HG03460 (cell line): Measurements from ENCODE around the gene GFRA1.

ENCODE experiments used
- ATAC-seq: cut with Tn5 transposase; IDR thresholded peaks from one replicate; pipeline ENCODE4 v1.9.1; 2021; ENCODE audit not compliant: unreplicated experiment

Gene GFRA1

DNA sequence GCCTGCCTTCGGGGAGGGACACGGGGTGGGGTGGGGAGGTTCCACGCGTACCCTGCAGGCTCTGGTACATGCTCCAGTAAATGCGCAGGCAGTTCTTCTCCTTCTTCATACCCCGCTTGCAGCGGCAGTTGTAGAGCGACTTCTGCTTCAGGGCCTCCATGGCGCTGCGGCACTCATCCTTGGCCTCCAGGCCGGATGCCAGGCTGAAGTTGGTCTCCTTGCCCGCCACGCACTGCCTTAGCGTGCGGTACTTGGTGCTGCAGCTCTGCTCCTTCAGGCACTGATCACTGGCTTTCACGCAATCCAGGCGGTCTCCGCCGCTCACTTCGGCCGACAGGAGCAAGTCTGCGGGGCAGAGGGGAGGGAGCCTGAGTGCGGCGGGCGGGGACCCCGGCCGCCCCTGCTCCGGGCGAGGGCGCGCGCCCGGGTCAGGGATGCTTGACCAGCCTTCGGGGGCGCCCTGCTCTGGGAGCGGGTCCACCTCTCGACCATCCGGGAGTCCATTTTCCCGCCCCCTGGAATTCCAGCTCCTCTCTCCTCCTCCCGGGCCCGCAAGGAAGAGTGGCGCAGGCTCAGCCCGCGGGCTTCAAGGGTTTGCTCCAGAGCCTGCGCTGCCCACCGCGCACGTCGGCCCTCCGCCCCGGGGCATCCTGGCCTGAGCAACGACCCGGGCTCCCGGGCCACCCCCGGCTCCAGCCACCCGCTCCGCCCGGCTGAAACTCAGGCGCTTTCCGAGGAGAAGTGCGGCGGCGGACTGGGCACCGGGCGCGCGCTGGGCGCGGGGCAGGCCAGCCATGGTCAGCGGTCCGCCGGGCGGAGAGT, 2.0 kb downstream of the GFRA1 start:
- no peak for ATAC-seq

DNA sequence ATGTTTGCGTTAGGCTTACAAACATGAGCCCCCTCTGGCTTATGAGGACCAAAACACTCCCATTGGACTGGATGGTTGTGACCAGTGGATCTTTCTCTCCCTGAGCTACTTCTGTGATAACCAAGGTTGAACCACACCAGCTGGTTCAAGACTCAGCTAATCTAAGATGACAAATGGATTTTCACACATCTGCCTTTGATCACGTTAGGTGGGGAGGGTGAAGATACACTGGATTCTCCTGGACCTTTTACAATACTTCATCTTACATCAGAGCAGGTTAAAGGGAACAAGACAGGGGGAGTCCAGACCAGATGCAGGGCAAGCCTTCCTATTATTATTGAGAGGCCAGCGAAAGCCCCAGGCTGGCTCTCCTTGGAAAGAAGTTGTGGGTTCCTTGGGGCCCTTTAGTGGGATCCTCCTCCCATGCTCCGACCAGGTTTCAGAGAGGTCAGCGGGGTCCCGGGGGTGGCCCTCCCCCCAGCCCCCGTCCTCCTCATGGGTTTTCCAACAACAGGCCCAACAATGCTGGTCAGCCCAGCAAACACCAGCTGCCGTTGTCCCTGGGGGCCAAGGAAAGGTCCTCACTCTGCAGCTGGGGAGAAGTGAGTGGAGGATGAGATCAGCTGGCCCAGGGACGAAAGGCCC, 2.8 kb downstream of the GFRA1 start:
- no peak for ATAC-seq

DNA sequence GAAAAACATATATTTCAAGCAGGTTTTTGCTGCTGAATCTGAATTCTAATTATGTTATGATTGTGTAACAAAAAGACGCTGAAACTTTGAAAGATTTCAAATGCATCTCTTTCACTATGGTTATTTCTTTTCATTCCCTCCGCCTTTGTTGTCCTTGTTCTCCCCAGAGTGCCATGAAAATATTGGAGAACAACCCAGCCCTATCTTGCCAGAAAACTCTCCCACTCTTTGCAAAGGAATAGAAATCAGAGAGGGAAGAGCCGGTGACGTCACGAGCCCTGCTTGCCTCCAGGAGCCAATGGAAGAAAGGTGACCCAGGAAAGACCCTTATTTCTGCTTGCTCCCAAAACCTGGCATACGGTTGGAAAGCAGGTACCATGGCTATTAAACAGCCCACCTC, 3.4 kb downstream of the GFRA1 start:
- ATAC-seq, result no peak

DNA sequence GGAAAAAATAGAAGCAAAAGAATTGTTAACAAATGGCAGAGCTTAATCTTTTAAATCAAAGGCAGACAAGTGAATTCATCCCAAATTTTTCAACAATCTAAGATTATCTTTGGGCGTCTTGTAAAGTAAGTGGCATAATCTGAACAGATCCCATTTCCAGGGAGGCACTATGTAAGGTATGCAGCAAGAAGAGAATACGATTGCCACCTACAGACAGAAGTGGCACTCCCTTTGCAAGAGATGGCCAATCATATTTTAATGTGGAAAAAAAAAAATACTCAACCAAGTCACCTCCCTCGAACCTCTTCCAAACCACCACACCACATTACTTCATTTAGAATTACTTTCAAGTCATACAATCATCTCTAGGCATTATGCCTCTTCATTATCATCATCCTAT, 4.0 kb downstream of the GFRA1 start:
- ATAC-seq, result no peak

DNA sequence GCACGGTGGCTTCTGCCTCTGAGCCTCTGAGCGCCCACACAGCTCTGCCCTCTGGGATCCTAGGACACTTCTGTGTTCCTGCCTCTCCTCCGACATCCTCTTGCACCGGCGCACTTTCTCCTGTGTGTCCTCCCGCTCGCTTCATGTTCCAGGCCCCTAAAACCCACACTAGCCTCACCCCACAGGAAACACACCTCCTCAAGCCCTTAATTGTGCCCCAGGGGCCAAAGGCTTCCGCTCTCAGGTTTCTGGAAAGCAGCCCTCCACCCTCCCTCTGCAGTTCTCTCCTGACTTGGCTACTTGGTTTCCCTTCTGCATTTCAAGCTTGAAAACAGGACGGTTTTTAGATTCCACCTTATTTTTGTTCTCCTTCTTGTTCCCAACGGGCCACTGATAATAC, 7.3 kb downstream of the GFRA1 start:
- ATAC-seq, result no peak

DNA sequence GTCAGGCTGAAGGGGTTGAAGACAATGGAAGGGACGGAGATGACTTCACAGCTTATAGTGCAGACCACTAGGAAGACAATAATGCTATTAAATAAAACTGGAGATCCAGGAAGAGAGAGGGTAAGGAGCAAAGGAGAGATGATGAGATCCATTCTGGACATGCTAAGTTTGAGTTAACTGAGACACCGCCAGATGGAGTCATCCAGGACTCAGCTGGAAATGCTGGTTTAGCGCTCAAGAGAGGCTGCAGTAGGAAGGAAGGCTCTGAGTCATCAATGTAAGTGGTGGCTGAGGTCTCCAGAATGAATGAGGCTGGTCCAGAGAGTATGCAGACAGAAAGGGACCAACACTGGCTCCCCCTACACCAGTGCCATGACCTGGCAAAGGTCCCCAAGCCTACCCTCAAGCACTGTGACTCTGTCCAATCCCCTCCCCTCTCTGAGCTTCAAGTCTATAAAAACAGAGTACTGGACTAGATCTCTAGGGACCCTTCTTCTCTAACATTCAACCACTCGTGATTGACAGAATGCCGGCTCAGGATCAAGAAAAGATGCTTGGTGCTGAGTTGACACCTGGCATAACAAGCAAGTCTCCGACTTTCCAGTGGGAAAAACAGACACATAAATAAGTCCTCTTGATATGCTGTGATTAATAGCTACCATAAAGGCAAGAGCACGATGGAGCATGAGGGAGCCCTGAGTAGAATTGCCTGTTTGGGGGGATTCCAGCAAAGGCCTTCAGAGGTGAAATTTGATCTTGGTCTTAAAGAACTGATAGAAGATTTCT, 8.9 kb downstream of the GFRA1 start:
- no peak for ATAC-seq

DNA sequence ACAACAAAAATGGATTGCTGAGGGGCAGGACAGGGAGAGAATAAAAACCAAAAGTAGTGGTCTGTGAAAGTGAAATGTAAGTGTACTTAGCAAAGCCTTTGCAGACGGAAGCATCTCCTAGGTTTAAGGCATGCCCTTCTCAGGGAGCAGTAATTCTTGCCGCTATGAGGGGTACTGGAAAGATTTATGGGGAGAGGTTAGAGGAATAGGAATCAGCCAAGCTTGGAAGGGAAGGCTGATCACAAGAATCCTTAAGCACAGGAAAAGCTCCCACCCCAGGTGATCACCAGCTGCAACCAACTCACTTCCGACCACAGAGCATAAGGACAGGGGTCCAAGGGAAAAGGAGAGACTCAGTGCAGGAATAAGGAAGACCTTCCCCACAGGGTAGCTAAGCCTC, 10.3 kb downstream of the GFRA1 start:
- no peak for ATAC-seq

DNA sequence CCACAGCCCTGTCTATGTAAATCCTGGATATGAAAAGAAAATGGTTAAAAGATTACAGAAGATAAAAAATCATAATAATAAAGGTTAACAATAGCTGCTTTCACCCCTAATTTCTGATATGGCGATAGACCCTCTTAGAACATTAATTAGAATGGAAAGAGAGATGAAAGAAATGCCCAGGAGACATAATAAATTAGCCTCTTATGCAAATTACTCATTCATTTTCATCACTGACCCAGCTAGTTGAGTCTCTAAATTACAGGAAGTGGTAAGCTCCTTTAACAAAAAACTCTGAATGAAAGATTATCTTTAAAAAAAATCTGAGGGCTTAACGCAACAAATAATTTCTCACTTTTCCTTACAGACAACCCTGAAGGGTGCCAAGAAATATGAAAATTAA, 12.4 kb downstream of the GFRA1 start:
- ATAC-seq, result no peak

DNA sequence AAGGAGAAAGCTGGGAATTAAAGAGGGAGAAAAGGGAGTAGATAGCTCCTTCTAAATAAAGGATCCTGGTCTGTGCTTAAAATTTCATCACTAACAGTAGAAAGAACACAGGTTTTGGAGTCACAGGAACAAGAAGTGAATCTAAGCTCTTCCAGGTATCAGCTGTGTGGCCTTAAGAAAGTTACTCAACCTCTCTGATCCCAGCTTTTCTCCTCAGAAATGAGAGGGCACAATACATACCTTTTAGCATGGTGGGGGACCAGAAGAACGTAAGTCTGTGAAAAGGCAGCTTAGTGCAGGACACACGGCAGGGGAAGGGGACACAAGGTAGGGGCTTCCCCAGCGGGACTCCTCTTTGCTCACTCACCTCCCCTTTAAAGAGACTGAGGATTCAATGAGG, 13.4 kb downstream of the GFRA1 start:
- no peak for ATAC-seq

DNA sequence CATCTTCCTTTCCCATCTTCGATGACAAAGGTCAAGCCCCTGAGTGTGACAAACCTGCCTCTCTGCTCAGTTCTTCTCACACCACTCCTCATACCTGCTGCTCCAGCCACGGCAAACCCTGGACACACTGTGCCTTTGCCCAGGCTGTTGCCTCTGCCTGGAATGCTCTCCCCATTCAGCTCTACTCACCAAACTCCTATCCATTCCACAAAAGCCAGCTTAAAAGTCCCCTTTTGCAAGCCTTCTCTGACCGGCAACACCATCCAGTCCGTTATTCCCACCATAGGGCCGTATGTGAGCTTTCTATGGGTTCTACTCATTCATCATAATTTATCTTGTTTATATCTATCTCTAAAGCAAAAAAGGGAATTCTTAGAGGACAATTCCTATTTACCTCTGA, 15.2 kb downstream of the GFRA1 start:
- ATAC-seq, result no peak

DNA sequence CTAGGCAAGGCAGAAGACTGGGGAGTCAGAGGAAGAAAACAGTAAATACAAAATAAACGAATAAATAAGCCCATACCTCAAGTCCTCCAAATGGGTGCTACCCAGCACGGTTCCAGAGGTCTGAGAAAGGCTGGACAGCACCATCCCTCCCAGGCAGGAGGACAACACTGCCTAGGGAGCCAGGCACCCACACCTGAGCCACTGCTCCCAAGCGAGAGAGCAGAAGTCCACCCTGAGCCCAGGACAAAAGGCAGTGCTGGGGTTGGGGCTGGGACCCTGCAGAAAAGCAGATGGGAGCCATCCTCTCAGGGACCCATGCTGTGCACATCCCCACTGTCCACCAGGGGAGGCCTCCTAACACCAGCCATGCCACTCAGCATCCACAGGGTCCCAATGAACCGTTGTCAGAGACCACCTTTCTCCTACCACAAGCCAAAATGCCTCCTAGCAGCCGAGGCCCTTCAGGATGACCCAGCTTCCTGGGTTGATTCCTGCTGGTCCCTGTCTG, 16.2 kb downstream of the GFRA1 start:
- no peak for ATAC-seq

DNA sequence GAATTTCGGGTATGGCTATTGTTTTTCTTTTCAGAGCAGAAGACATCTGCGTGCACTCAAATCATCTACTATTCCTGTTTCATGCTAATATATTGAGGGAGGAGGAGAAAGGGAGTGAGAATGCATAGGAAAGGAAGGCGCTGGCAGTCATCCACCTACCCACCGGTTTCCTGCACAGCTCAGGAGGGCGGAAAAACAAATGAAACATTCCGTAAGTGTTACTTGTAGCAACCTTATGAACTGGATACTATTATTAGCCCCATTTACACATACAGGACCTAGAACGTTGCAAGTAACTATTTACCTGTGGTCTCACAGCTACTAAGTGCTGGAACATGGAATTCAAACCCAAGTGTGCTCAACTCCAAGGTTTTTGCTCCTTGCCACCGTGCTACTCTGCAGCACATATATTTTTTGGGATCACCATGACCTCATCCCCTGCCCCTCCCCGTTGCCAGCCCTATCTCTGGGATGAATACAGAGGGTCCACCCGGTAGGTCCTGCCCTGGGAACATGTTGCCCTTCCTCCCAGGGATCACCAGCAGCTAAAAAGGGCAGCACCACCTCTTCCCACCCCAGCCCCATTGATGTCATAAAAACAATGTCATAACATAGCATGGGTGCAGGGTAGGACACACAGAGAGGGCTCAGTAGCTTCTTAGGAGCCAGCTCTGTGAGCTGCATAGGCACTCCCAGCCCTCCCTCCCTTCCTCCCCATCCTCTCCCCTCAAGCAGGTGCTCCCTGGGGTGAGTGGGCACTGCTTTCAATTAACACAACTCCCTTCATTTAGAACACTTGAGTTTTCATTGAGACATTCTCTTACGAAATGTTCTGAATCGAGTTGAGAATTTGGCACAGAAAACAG, 16.9 kb downstream of the GFRA1 start:
- no peak for ATAC-seq

DNA sequence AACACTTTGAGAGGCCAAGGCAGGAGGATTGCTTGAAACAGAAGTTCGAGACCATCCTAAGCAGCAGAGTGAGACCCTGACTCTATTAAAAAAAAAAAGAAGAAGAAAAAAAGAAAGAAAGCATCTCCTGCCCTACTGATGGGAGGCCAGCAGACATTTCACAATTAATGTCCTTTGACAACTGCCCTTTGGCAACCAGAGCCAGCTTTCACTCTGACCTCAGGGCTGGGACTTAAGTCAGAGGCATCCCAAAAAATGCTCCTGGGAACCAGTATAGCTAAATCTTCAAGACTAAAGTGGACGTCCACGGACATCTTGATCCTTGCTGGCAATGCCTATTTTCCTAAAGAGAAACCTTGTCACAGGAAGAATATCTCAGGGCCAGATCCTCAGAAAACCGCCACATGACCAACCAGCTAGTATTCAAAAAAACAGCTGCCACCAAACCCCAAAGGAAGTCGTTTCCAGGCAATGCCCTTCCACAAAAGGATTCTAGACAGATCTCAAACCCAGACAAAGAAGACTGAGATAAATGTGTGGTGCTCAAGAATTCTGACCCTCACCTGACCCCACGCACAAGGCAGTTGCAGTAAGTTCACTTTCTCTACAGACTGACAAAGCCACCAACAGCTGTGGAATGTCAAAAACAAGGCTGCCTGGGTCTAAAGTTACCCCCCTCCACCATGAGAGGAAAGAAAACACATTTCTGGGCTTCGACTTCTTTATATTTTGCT, 18.4 kb downstream of the GFRA1 start:
- ATAC-seq, result no peak

DNA sequence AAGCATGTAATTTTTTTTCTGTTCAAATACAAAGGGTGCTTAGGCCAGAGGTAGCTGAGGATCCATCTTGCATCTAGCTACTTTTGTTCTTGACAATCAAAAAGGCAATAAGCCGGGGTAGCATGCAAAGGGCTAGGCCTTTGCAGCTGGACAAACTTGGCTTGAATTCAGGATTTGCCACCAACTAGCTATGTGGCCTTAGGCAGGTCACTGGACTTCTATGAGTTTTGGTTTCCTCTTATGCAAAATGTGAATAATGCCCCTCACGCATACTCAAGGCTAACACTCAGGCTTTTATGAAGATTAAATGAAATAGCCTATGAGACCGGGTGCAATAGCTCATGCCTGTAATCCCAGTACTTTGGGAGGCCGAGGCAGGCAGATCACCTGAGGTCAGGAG, 19.3 kb downstream of the GFRA1 start:
- ATAC-seq, result no peak

DNA sequence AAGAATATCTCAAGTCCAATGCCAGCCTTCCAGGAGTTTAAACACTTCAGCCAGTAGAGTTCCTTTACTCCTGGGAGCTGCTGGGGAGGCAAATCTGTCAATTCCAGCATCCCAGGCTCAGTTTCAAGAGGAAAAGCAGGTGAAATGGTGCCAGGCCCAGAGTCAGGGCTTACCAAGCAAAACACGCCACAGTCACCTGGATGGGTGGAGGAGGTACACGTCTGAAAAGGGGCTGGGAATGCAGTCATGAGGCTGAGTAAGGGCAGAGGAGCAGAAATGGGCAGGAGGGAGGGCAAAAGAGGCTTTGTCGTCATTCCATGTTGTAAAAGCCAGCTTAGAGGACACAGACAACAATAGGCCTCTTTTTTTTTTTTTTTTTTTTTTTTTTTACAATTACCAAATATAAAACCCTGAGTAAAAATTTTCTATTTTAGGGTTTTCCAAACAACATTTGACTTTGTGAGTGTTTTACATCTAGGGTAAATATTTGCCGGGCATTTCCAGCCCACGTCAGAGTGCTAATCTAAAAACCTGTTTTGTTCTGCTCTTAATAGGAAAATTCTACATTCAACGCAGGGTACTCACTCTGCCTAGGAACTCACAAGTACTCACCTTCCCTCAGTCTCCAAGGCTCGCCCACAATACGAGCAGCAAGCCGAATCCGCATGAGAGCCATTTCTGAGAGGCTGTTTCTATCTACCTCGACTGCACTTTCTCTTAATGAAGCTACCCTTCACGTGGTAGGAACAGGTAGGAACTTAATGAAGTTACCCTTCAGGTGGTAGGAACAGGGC, 21.2 kb downstream of the GFRA1 start:
- ATAC-seq, result no peak

DNA sequence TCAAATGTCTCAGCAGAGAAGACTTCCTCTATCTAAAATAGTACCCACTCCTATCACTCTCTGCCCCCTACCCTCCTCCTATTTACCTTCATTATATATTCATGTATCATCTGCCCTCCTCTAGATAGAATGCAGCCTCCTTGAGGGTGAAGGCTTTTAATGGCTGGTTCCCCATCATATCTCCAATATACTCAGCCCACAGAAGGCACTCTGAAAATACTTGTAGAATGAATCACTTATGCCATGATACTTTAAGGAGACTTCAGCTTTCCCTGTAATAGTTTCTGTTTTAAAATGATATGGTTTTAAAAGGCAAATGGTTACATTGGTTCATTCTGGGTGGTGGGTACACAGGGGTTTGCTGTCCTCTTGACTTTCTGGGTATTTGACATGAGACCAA, 25.3 kb downstream of the GFRA1 start:
- no peak for ATAC-seq

DNA sequence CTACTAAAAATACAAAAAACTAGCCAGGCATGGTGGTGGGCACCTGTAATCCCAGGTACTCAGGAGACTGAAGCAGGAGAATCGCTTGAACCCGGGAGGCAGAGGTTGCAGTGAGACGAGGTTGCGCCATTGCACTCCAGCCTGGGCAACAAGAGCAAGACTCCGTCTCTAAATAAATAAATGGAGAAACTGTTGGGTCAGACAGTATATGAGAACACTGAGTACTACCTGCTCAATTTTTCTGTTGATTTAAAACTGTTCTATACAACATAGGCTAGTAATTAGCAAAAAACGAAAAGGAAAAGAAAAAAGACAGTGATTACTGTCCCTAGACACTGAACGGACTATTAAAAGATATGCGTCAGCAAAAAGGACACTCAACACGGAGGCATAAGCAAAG, 26.7 kb downstream of the GFRA1 start:
- ATAC-seq, result no peak

DNA sequence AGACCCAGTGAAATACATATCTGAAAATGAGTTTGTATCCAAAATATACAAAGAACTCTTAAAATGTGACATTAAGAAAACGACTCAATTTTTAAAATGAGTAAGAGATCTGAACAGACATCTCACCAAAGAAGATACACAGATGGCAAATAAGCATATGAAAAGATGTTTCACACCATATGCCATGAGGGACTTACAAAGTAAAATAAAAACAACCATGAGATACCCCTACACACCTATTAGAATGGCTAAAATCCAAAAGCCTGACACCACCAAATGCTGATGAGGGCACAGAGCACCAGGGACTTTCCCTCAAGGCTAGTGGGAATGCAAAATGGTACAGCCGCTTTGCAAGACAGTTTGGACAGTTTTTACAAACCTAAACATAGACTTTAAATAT, 27.9 kb downstream of the GFRA1 start:
- no peak for ATAC-seq

DNA sequence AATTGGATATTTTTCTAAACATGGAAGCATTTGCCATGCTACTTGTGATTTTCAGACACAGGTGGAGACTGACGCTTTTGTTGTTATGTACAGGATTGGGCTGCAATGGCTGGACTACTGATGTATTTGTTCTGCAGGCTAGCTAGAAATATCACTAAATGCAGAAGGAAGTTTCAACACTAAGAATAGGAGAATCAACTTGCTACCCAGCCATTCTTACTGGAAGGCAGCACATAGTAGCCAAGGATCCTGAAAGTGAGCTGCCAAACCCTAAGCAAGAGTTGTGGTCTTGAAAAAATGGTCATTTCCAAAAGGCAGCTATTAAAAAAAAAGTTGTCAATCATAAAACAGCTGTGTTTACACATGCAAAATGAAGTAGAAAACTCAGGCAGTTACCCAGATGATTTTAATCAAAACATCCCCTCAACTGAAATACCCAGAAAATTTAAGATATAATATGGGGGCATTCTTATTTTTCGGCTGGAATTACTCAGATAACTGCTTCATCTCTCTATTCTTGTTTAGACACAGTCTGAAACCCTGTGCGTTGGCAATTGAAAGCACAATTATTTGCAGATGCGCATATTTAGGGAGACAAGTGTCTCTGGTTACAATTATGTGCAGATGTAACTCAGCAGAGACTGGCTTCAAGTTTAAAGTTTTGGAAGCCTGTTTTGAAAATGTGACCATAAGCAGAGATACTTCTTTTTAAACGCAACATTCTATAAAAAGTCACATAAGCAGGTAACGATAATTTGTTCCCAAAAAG, 31.2 kb downstream of the GFRA1 start:
- ATAC-seq, result no peak
